Measurements from ENCODE around the gene OR6A2. TPM values are rescaled to one million over a fixed set of nuclear protein-coding genes. Genes with fewer than 3 reads are reported as not detected.

The OR6A2 gene
- total RNA-seq, 1 donor from 2014 or later = 0.09 TPM

DNA sequence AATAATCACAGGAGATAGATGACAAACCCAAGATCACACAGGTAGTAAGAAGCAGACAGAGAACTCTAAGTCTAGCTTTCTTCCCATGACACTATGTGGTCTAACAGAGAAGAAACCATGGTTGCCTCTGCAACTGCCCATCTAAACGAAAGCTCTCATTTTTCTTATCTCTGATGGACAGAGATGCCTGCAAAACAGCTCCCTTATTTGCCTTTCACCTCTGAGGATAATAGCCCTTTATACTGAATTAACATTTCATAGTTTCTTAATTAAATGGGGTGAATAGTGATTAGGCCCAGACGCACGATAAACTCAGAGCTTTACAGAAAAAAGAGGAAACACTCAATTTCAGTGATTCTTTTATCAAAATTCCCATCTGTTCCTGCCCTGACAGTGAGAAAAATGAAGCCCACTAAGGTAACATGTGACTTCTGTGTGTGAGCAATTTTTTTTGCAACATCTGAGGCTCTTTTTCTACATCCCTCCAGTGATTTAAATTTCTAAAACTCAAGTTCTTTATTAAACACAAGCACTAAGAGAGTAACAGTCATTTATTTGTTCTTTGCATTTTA lies 52.3 kb downstream of the OR6A2 start:
- Histone ChIP-seq H3K9ac (ENCODE audit: low read length) (no peak overlapping the region), H4K20me1 (ENCODE audit: insufficient read depth, low read length) (no peaks in the 10 kb centered on the region), H3K4me3 (ENCODE audit: insufficient read depth, low read depth, low read length) (no peak overlapping the region), H3K4me2 (ENCODE audit: low read length) (no peak overlapping the region), H3K9me3 (ENCODE audit: insufficient read depth, low read depth, low read length) (no peaks in the 10 kb centered on the region), H3K4me1 (ENCODE audit: insufficient read depth, low read length) (no peaks in the 10 kb centered on the region), H3K79me2 (ENCODE audit: insufficient read depth, low read length) (no peaks in the 10 kb centered on the region), H3K27me3 (ENCODE audit: insufficient read depth, low read length) (no peaks in the 10 kb centered on the region), H3K36me3 (ENCODE audit: insufficient read depth, low read length) (no peaks in the 10 kb centered on the region), H3K27ac (ENCODE audit: low read depth, low read length) (no peak overlapping the region), H2AFZ (ENCODE audit: low read depth, low read length) (no peak overlapping the region)
- H3K27ac Mint-ChIP-seq (ENCODE audit: unreplicated experiment) = no peak overlapping the region
- no peaks in the 10 kb centered on the region for H3K9me3 Mint-ChIP-seq (ENCODE audit: unreplicated experiment)
- FAIRE-seq (no peak), DNase-seq (ENCODE audit: low read depth) (no peak)
- TF ChIP-seq EZH2 (IDR thresholded peaks at IDR 0.05; ENCODE audit: insufficient read depth, low read length) = no peak
- TF ChIP-seq, protein P1, sequence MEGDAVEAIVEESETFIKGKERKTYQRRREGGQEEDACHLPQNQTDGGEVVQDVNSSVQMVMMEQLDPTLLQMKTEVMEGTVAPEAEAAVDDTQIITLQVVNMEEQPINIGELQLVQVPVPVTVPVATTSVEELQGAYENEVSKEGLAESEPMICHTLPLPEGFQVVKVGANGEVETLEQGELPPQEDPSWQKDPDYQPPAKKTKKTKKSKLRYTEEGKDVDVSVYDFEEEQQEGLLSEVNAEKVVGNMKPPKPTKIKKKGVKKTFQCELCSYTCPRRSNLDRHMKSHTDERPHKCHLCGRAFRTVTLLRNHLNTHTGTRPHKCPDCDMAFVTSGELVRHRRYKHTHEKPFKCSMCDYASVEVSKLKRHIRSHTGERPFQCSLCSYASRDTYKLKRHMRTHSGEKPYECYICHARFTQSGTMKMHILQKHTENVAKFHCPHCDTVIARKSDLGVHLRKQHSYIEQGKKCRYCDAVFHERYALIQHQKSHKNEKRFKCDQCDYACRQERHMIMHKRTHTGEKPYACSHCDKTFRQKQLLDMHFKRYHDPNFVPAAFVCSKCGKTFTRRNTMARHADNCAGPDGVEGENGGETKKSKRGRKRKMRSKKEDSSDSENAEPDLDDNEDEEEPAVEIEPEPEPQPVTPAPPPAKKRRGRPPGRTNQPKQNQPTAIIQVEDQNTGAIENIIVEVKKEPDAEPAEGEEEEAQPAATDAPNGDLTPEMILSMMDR (IDR thresholded peaks at IDR 0.05; ENCODE audit: insufficient read depth, low read depth, low read length) = no peak
- H3K27me3 Mint-ChIP-seq (ENCODE audit: low read depth, unreplicated experiment) = peaks cover 5% of the 10 kb centered on the region
- no peaks in the 10 kb centered on the region for H3K36me3 Mint-ChIP-seq (ENCODE audit: low read depth, unreplicated experiment)
- no peaks in the 10 kb centered on the region for H3K4me1 Mint-ChIP-seq (ENCODE audit: low read depth, unreplicated experiment)
- H3K4me3 Mint-ChIP-seq (ENCODE audit: unreplicated experiment) = no peak overlapping the region

DNA sequence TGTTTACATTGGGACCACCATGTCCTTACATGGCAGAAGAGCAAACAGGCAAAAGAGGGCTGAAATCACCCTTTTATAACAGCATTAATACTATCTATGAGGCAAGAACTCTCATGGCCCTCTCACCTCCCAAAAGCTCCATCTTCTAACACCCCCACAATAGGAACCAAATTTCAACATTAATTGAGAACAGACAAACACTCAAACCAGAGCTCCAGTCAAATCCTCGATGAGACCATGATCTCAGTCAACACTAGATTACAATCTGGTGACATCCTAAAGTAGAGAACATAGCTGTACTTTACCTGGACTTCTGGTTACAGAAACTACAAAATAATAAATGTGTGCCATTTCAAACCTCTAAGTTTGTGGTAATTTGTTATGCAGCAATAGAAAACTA lies 52.9 kb downstream of the OR6A2 start:
- H3K36me3 ChIP-seq (ENCODE audit: insufficient read depth, low read length) = no peaks in the 10 kb centered on the region
- FAIRE-seq = no peak
- no peaks in the 10 kb centered on the region for H4K20me1 ChIP-seq (ENCODE audit: insufficient read depth, low read length)
- H3K36me3 Mint-ChIP-seq (ENCODE audit: low read depth, unreplicated experiment) = no peaks in the 10 kb centered on the region
- TF ChIP-seq EZH2 (IDR thresholded peaks at IDR 0.05; ENCODE audit: insufficient read depth, low read length) = no peak
- TF ChIP-seq, protein P1 (IDR thresholded peaks at IDR 0.05; ENCODE audit: insufficient read depth, low read depth, low read length) = no peak
- no peaks in the 10 kb centered on the region for H3K4me1 Mint-ChIP-seq (ENCODE audit: low read depth, unreplicated experiment)
- H3K27me3 ChIP-seq (ENCODE audit: insufficient read depth, low read length) = no peaks in the 10 kb centered on the region
- no peaks in the 10 kb centered on the region for H3K9me3 ChIP-seq (ENCODE audit: insufficient read depth, low read depth, low read length)
- H3K27ac Mint-ChIP-seq (ENCODE audit: unreplicated experiment) = no peak overlapping the region
- H3K79me2 ChIP-seq (ENCODE audit: insufficient read depth, low read length) = no peaks in the 10 kb centered on the region
- no peak overlapping the region for H2AFZ ChIP-seq (ENCODE audit: low read depth, low read length)
- no peak overlapping the region for H3K4me3 ChIP-seq (ENCODE audit: insufficient read depth, low read depth, low read length)
- DNase-seq (ENCODE audit: low read depth) = no peak
- no peaks in the 10 kb centered on the region for H3K4me1 ChIP-seq (ENCODE audit: insufficient read depth, low read length)
- H3K9ac ChIP-seq (ENCODE audit: low read length) = no peak overlapping the region
- H3K27me3 Mint-ChIP-seq (ENCODE audit: low read depth, unreplicated experiment) = peaks cover 5% of the 10 kb centered on the region
- H3K9me3 Mint-ChIP-seq (ENCODE audit: unreplicated experiment) = no peaks in the 10 kb centered on the region
- no peak overlapping the region for H3K4me3 Mint-ChIP-seq (ENCODE audit: unreplicated experiment)
- H3K4me2 ChIP-seq (ENCODE audit: low read length) = no peak overlapping the region
- no peak overlapping the region for H3K27ac ChIP-seq (ENCODE audit: low read depth, low read length)

DNA sequence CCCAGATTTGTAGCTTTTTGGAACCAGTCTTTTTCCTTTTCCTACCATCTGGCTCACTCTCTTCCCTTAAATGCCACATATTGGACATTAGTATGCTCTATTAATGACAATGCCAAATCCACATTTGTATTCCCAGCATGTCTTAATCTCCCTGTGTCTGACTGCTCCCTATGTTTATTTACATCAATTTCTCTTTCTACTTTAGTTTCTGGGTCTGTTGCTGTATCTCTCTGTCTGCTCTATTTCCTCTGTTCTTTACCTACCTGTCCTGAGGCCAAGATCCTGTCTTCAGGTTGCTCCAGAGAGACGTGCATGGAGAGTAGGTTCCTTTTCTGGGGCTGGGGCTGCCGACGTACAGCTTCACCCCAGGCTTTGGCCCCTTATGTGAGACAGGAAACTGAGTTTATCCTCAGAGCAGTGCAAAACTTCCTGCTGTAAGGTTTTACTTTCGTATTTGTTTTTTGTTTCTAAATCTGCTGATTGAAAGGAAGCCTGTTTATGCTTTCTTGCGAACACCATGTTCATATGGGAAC lies 53.3 kb downstream of the OR6A2 start:
- peaks cover 5% of the 10 kb centered on the region for H3K27me3 Mint-ChIP-seq (ENCODE audit: low read depth, unreplicated experiment)
- H3K27me3 ChIP-seq (ENCODE audit: insufficient read depth, low read length) = no peaks in the 10 kb centered on the region
- H3K9me3 ChIP-seq (ENCODE audit: insufficient read depth, low read depth, low read length) = no peaks in the 10 kb centered on the region
- H4K20me1 ChIP-seq (ENCODE audit: insufficient read depth, low read length) = no peaks in the 10 kb centered on the region
- no peak overlapping the region for H3K4me3 ChIP-seq (ENCODE audit: insufficient read depth, low read depth, low read length)
- no peak overlapping the region for H3K4me3 Mint-ChIP-seq (ENCODE audit: unreplicated experiment)
- no peaks in the 10 kb centered on the region for H3K36me3 ChIP-seq (ENCODE audit: insufficient read depth, low read length)
- no peaks in the 10 kb centered on the region for H3K79me2 ChIP-seq (ENCODE audit: insufficient read depth, low read length)
- no peaks in the 10 kb centered on the region for H3K36me3 Mint-ChIP-seq (ENCODE audit: low read depth, unreplicated experiment)
- H3K27ac ChIP-seq (ENCODE audit: low read depth, low read length) = no peak overlapping the region
- no peaks in the 10 kb centered on the region for H3K4me1 Mint-ChIP-seq (ENCODE audit: low read depth, unreplicated experiment)
- DNase-seq (ENCODE audit: low read depth) = no peak
- TF ChIP-seq, protein P1 (IDR thresholded peaks at IDR 0.05; ENCODE audit: insufficient read depth, low read depth, low read length) = no peak
- H3K9ac ChIP-seq (ENCODE audit: low read length) = no peak overlapping the region
- FAIRE-seq = no peak
- no peaks in the 10 kb centered on the region for H3K4me1 ChIP-seq (ENCODE audit: insufficient read depth, low read length)
- H2AFZ ChIP-seq (ENCODE audit: low read depth, low read length) = no peak overlapping the region
- H3K4me2 ChIP-seq (ENCODE audit: low read length) = no peak overlapping the region
- H3K27ac Mint-ChIP-seq (ENCODE audit: unreplicated experiment) = no peak overlapping the region
- no peaks in the 10 kb centered on the region for H3K9me3 Mint-ChIP-seq (ENCODE audit: unreplicated experiment)

All from astrocyte (in vitro differentiated cells and primary cell).